NCI-H2029 treated with DMSO at 0.1 percent for 48 hours (cell line): ENCODE results near the gene ARAP3.
A peak's percentile ranks its signal among the peaks of the same experiment; 100 is the strongest.

Experiments used
- DNase-seq: peaks from one replicate; lab custom pipeline; 2025; lab: John Stamatoyannopoulos, UW

The ARAP3 gene

GRCh38 chr5:141703133-141703561 lies 21.1 kb upstream of the ARAP3 start:
- DNase-seq: no peak

GRCh38 chr5:141701360-141702119 lies 19.5 kb upstream of the ARAP3 start:
- no peak for DNase-seq

- DNase-seq: no peak
Observed at GRCh38 chr5:141697586-141697985, 15.6 kb upstream of the ARAP3 start.

DNA sequence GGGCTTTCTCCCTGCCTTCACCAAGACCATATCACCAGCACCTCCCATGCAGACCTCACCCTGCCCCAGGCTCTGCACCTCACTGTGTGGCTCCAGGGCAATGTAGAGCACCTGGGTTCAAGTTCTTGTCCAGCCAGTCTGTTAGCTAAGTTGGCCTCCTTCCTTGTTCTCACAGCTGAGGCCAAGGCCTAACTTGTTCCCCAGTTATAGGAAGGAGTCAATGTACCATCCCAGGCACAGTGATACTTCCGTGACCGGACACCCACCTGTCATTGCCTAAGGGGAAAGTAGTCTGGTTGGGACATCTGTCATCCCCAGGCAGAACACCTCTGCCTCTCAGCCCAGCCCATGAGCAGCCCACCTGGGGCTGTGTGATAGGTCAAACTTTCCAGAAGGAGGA lies 14.4 kb upstream of the ARAP3 start:
- DNase-seq: no peak

- DNase-seq: peak; percentile 64
Observed at GRCh38 chr5:141695627-141696215, 13.7 kb upstream of the ARAP3 start.

DNA sequence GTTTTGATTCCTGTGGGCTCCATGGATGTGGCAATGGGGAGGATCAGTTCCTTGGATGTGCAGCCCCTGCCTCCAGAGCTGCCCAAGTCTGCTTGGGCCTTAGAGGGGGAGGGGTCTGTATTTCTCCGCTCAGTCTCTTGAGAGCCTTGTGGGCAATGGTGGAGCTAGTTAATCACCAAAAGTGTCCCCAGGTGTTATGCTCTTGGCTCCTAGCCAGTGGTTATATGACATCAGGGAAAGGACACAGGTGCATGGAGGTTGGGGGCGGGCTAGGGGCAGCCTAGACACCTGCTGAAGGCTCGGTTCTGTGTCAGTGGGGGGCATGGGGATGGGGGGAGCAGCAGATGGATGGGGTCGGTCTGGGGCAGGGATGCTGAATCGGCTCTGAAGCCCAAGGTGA lies 12.4 kb upstream of the ARAP3 start:
- DNase-seq: peak; percentile 31

GRCh38 chr5:141692919-141693725 lies 11.1 kb upstream of the ARAP3 start:
- no peak for DNase-seq

DNA sequence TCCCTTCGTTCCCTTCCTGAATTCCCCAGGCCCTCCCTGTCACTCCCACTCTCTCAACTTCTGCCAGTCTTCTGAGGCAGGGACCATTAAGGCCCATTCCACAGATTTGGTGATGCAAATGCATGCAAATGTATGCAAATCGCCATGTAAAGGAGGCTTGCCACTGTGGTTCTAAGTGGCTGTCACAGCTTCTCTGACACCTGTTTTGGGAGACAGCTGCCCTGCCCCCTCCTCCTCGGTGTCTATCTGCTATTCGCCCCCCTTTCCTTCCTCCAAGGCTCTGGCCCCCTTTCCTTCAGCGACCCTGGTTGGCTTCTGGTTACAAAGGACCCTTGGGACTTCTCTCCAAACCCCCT lies 10.5 kb upstream of the ARAP3 start:
- no peak for DNase-seq

GRCh38 chr5:141691867-141692532 lies 10.0 kb upstream of the ARAP3 start:
- DNase-seq: peak; percentile 69

DNA sequence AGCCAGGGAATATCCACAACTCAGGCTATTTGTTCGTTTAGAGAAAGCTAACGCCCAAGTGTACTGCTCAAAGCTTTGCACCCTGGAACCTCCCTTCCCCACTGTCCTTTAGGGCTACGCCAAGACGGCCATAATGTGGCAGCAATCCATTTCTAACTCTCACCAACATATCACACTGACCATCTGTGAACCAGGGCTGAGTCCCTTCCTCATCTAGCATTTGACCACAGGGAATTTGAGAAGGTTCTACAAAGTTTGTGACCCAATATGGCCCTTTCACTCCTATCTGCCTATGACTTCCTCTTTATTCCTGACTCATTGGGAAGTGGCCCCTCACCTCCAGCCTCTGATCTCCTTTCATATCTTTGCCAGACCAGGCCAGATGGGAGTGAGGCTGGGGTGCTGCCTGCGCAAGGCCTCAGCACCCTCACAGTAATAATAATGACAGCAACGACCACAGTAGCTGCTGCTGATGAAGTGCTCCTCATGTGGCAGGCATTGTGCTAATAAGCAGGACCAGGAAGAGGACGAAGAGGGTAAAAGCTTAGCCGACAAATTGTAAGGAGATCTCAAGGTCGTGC lies 9.3 kb upstream of the ARAP3 start:
- no peak for DNase-seq

GRCh38 chr5:141686648-141687416 lies 4.8 kb upstream of the ARAP3 start:
- DNase-seq: no peak

- DNase-seq: no peak
Observed at GRCh38 chr5:141685591-141685990, 3.6 kb upstream of the ARAP3 start.

- DNase-seq: no peak
Observed at GRCh38 chr5:141683596-141684141, 1.6 kb upstream of the ARAP3 start.

- DNase-seq: no peak
Observed at GRCh38 chr5:141681295-141681694, 735 bp downstream of the ARAP3 start.

- no peak for DNase-seq
Observed at GRCh38 chr5:141680751-141681201, 1.3 kb downstream of the ARAP3 start.

DNA sequence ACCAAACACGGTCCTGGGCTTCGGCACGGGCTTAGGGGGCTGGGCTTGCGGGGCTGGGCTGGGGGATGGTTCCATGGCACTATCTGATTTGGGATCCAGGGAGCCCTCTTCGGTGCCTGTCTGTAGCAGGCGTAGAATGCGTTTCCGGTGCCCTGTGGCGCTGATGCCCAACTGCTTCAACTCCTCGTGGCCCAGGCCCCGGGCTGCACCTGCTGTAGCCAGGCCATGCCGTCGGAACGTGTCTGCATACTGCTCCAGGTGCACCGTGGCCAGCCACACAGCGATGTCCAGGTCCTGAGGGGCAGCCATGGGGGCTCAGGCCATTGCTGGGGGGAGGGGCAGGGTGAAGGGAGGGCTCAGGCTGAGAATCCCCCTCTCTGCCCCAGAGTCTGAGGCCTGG lies 1.9 kb downstream of the ARAP3 start:
- no peak for DNase-seq

- DNase-seq: no peak
Observed at GRCh38 chr5:141677415-141677814, 4.6 kb downstream of the ARAP3 start.

GRCh38 chr5:141675672-141676071 lies 6.4 kb downstream of the ARAP3 start:
- DNase-seq: no peak

DNA sequence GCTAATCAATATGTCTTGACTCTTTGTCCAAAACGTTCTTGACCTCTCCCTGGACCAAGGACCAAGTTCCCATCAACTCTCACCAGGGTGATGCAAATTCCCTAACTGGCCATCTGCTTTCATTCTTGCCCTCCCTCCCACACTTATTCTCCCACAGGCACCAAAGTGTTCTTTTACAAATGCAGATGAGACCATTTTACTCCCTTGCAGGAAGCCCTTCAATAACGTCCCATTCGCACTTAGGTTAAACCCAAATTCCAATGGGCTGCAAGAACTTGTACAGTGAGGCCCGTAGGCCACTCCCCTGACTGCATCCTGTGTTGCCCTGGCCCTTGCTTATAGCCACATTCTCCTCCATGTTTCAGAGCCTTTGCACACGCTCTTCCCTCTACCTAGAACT lies 7.3 kb downstream of the ARAP3 start:
- no peak for DNase-seq

DNA sequence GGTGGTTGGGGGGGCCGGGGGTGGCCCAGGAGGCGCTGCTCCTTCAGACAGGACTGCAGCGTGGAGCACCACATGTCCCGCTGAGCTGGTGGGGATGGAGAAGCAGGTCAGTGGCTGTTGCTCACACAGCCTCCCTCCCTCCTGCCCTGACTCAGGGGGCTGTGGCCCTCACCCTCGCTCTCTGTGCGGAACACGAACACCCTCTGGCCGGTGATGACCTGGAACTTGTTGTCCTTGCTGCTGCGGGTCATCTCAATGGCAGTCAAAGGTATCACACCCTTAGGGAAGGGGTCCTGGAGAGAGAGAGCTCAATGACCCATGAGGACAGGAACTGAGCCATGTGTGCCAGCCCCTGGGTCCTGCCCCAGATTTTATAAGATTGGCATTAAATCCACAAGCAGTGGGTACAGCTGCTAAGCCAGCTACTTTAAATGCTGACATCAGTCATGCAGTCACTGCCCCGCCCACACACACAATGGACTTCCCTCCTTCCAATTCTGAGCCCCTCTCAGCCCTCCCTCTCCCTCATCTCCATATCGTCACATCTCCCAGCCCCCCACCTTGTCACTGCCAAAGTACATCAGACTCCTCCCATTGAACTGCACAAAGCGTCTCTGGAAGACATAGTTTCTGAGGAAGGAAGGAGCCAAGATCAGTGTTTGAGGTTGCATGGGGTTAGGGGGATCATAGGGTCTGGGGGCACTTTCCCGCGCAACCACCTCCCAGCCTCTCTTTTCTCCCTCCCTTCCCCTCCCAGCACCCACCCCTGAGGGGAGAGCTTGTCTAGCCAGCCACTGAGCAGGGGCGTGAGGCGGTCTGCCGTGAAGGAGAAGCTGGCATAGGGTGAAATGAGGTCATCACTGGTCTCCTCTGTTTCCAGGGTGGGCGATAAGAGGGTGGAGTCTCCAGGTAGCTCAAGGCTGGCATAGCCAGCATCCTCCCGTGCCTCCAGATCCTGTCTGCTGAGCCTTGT lies 8.9 kb downstream of the ARAP3 start:
- DNase-seq: no peak
